Smooth muscle cell (in vitro differentiated cells): ENCODE measurements around the gene MVB12B. TPM values are rescaled to one million over a fixed set of nuclear protein-coding genes. Genes with fewer than 3 reads are reported as not detected.
A peak's percentile ranks its signal among the peaks of the same experiment; 100 is the strongest.

Experiments
- DNase-seq: peaks from one replicate; lab custom pipeline; 2025; ENCODE audit not compliant: unreplicated experiment; lab: John Stamatoyannopoulos, UW
- H2AFZ ChIP-seq: fragments of 200-600 bp; sonication (generic); 2 replicates; pipeline ENCODE4 v1.6.0; 2016; ENCODE audit warnings: antibody characterized with exemption, low read depth, mild to moderate bottlenecking
- H3F3A ChIP-seq: fragments of 200-600 bp; sonication (generic); 2 replicates; pipeline ENCODE4 v1.6.0; 2017; ENCODE audit warnings: antibody characterized with exemption, low read depth
- H3K27ac ChIP-seq: fragments of 200-600 bp; sonication (generic); 2 replicates; pipeline ENCODE4 v1.5.1; 2016; ENCODE audit warnings: low read depth, mild to moderate bottlenecking
- H3K27me3 ChIP-seq: fragments of 200-600 bp; sonication (generic); 2 replicates; pipeline ENCODE4 v1.6.1; 2016; ENCODE audit warnings: low read depth, mild to moderate bottlenecking
- H3K36me3 ChIP-seq: fragments of 200-600 bp; sonication (generic); 2 replicates; pipeline ENCODE4 v1.5.1; 2016; ENCODE audit warnings: low read depth
- H3K4me1 ChIP-seq: fragments of 200-600 bp; sonication (generic); 2 replicates; pipeline ENCODE4 v1.5.1; 2016; ENCODE audit warnings: low read depth
- H3K4me2 ChIP-seq: fragments of 200-600 bp; sonication (generic); 2 replicates; pipeline ENCODE4 v1.6.0; 2016; ENCODE audit warnings: mild to moderate bottlenecking
- H3K4me3 ChIP-seq: fragments of 200-600 bp; sonication (generic); 2 replicates; pipeline ENCODE4 v1.5.1; 2016; ENCODE audit warnings: mild to moderate bottlenecking
- H3K79me2 ChIP-seq: fragments of 200-600 bp; sonication (generic); 2 replicates; pipeline ENCODE4 v1.6.0; 2016; ENCODE audit warnings: low read depth, mild to moderate bottlenecking
- H3K9ac ChIP-seq: fragments of 200-600 bp; sonication (generic); 2 replicates; pipeline ENCODE4 v1.6.0; 2016; ENCODE audit warnings: low read depth
- H3K9me3 ChIP-seq: fragments of 200-600 bp; sonication (generic); replicated peaks from 2 replicates; pipeline ENCODE4 v1.5.1; 2016; ENCODE audit warnings: low read depth
- H4K20me1 ChIP-seq: fragments of 200-600 bp; sonication (generic); 2 replicates; pipeline ENCODE4 v1.6.0; 2016; ENCODE audit warnings: low read depth
- WGBS: methylation state at CpG from one replicate; pipeline ENCODE4 v1.1.7; 2016; ENCODE audit warnings: low lambda C conversion rate; 5-methylcytosine and 5-hydroxymethylcytosine counted together
- polyA plus RNA-seq: library from polyadenylated mRNA; unstranded; fragments of >200 nt; fragmentation: Nextera tagmentation; extraction: Ambion mirVana; gene quantifications from 2 replicates; pipeline ENCODE4 v1.2.1, GENCODE V29; 2016
- total RNA-seq: library from RNA; depleted of rRNA; stranded (reverse); fragments of >200 nt; gene quantifications from 2 replicates; pipeline ENCODE4 v1.2.3, GENCODE V29; 2014
- TF ChIP-seq, protein P1 (sequence below): fragments of 200-600 bp; sonication (generic); IDR thresholded peaks from 2 replicates; pipeline ENCODE4 v1.5.1; 2017; ENCODE audit warnings: borderline replicate concordance, mild to moderate bottlenecking, antibody characterized with exemption; ENCODE audit not compliant: insufficient read depth, poor library complexity, severe bottlenecking

Gene MVB12B
- total and polyA plus RNA-seq, 2 experiments from 2014 or later: 4.3 to 5.4 TPM

GRCh38 chr9:126438741-126439401 lies 112.2 kb downstream of the MVB12B start:
- H3K27ac ChIP-seq: peak overlapping the region; percentile 66
- H3K36me3 ChIP-seq: no peaks in the 10 kb centered on the region
- no peak overlapping the region for H3K4me3 ChIP-seq
- H3K9ac ChIP-seq: no peak overlapping the region
- H3K9me3 ChIP-seq: no peaks in the 10 kb centered on the region
- no peaks in the 10 kb centered on the region for H3F3A ChIP-seq
- no peaks in the 10 kb centered on the region for H3K79me2 ChIP-seq
- whole genome bisulfite sequencing: 76% methylated on average over 13 of the region's 13 CpGs
- peaks cover 54% of the 10 kb centered on the region for H3K4me1 ChIP-seq
- TF ChIP-seq, protein P1, sequence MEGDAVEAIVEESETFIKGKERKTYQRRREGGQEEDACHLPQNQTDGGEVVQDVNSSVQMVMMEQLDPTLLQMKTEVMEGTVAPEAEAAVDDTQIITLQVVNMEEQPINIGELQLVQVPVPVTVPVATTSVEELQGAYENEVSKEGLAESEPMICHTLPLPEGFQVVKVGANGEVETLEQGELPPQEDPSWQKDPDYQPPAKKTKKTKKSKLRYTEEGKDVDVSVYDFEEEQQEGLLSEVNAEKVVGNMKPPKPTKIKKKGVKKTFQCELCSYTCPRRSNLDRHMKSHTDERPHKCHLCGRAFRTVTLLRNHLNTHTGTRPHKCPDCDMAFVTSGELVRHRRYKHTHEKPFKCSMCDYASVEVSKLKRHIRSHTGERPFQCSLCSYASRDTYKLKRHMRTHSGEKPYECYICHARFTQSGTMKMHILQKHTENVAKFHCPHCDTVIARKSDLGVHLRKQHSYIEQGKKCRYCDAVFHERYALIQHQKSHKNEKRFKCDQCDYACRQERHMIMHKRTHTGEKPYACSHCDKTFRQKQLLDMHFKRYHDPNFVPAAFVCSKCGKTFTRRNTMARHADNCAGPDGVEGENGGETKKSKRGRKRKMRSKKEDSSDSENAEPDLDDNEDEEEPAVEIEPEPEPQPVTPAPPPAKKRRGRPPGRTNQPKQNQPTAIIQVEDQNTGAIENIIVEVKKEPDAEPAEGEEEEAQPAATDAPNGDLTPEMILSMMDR: no peak
- H3K4me2 ChIP-seq: peak overlapping the region; percentile 74
- no peak overlapping the region for H2AFZ ChIP-seq
- no peaks in the 10 kb centered on the region for H3K27me3 ChIP-seq
- H4K20me1 ChIP-seq: no peaks in the 10 kb centered on the region
- no peak for DNase-seq

- no peak overlapping the region for H2AFZ ChIP-seq
- H3K9me3 ChIP-seq: no peaks in the 10 kb centered on the region
- H3K9ac ChIP-seq: no peak overlapping the region
- peak overlapping the region; percentile 74 for H3K4me2 ChIP-seq
- WGBS: 27% methylated on average over 5 of the region's 5 CpGs
- H3K4me1 ChIP-seq: peaks cover 54% of the 10 kb centered on the region
- DNase-seq: no peak
- no peaks in the 10 kb centered on the region for H4K20me1 ChIP-seq
- peak overlapping the region; percentile 66 for H3K27ac ChIP-seq
- no peaks in the 10 kb centered on the region for H3K27me3 ChIP-seq
- H3F3A ChIP-seq: no peaks in the 10 kb centered on the region
- H3K79me2 ChIP-seq: no peaks in the 10 kb centered on the region
- H3K4me3 ChIP-seq: no peak overlapping the region
- H3K36me3 ChIP-seq: no peaks in the 10 kb centered on the region
- TF ChIP-seq, protein P1: no peak
Observed at GRCh38 chr9:126439402-126439765, 112.8 kb downstream of the MVB12B start.

DNA sequence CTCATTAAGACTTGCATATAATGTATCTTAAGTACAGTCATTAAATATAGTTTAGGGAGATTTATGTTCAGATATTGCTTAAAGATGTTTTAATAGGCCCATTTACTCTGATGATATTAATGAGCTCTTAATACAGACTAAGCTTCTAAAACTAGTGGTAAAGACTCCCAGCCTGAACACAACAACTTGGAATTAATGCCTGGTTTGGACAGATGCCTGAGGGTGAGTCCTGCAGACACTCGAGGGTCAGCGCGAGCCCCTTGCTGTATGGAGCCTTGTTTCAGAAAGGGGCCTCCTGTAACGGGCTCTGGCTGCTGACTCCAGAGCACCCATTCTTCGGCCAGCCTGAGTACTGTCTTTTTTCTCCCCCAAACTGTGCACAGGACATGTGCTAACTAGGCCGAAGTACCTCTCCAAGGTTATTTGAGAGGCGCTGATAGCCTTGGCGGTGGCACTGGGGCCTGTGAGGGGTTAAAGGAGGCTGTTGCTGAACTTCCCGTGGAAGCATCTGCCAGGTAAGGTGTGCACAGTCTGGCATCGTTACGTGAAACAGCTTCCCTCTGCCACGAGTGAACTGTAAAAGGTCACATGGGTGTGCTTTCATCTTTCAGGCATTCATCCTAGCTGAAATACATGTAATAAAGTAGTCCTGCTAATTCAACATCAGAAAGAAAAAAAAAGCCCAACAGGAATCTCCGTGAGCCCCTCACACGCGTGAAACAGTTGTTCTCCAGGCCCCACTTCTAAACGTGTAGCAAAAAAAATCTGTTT lies 113.4 kb downstream of the MVB12B start:
- no peaks in the 10 kb centered on the region for H3K9me3 ChIP-seq
- H3K27ac ChIP-seq: peak overlapping the region; percentile 33
- H3K79me2 ChIP-seq: no peaks in the 10 kb centered on the region
- H3F3A ChIP-seq: no peaks in the 10 kb centered on the region
- peak overlapping the region; percentile 74 for H3K4me2 ChIP-seq
- no peak overlapping the region for H3K9ac ChIP-seq
- TF ChIP-seq, protein P1: no peak
- H4K20me1 ChIP-seq: no peaks in the 10 kb centered on the region
- no peak overlapping the region for H2AFZ ChIP-seq
- peaks cover 54% of the 10 kb centered on the region for H3K4me1 ChIP-seq
- no peak for DNase-seq
- WGBS: 90% methylated on average over 16 of the region's 16 CpGs
- H3K36me3 ChIP-seq: no peaks in the 10 kb centered on the region
- no peak overlapping the region for H3K4me3 ChIP-seq
- no peaks in the 10 kb centered on the region for H3K27me3 ChIP-seq
